Omental fat pad (tissue), 4 donors: Measurements from ENCODE around the gene LARGE1. TPM values are rescaled to one million over a fixed set of nuclear protein-coding genes. Genes with fewer than 3 reads are reported as not detected.

ENCODE experiments used
- ATAC-seq: fragments of 150-250 bp; one replicate; pipeline ENCODE4 v1.9.1; 2016; ENCODE audit warnings: mild to moderate bottlenecking, moderate library complexity; ENCODE audit not compliant: low FRiP score
- DNase-seq: peaks from one replicate; pipeline ENCODE4 v3.0.0-alpha.2; 2019; ENCODE audit warnings: low spot score
- CTCF ChIP-seq, 3 donors: fragments of 450-650 bp; IDR thresholded peaks; one replicate each; pipeline ENCODE4 v1.5.1; 2016 to 2017; ENCODE audit warnings: antibody characterized with exemption in 3 of 3, mild to moderate bottlenecking in 3 of 3, moderate library complexity in 2 of 3
- total RNA-seq, 4 donors: library from RNA; depleted of rRNA; stranded (reverse); fragments of >200 nt; gene quantifications; one replicate each; pipeline ENCODE4 v1.1.0, GENCODE V29; 2016

Gene LARGE1
- total RNA-seq, 4 donors from 2014 or later: 16.5 to 31.2 (median 22.3) TPM

DNA sequence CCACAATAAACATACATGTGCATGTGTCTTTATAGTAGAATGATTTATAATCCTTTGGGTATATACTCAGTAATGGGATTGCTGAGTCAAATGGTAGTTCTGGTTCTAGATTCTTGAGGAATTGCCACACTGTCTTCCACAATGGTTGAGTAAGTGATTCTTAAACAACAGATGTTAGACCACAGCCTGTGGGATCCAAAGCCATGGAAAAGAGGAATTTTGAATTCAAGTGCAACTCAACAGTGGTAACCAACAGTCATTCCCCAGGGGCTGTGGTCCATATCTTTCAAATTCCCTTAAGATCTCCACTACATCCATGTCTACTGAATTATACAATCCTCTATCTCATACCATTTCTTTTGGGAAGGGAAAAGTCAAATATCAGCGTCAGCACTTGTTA is 321.5 kb downstream of the LARGE1 start:
- ATAC-seq: no peak
- TF ChIP-seq CTCF (IDR thresholded peaks at IDR 0.05): no peak
- no peak for DNase-seq

DNA sequence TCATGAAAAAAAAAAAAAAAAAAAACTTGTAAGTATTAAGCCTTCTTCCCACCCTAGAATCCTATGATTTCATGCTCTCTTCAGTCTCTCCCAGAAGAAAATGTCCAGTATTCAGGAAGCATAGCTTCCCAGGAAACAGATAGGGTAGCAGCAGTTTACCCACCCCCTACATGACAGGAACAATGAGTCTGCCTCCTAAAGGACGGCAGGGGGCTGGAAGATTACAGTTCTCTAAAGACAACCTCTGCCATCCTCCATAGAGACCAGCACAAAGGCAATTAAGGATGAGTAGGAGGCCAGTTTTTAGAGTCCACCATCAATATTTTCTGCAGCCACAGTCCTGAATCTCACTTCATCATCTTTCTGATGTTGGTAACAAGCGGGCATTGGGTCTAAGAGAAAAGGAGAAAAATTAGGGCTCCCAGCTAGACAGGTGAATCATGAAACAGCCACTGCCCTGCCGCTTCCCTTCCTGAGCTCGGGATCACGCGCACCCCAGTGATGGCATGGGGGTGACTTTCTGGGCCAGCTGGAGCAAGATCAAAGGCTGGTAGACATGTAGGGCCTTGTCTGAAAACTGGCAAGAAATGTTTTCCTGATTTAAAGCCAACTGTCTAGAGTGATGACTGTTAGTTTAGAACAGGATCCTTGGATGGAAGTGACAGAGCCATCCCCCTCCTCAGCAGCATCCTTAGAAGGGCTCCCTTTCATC is 322.8 kb downstream of the LARGE1 start:
- no peak for DNase-seq
- ATAC-seq: no peak
- no peak for TF ChIP-seq CTCF (IDR thresholded peaks at IDR 0.05)

DNA sequence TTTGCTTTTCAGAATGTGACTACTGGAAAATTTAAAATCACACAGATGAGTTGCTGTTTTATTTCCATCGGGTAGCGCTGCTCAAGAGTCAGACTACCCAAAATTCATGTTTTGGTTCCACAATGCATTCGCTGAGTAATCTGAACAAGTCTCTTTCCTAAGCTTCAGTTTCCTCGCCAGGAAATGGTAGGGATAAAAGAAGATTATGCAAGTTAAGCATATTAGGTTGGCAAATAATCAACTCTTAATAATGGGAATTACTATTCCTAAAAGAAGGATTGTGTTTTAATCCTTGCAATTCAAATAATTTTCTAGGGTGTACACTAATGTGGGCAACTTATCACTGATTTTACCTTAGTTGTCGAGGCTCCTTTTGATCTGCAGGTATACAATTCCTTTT is 326.5 kb downstream of the LARGE1 start:
- TF ChIP-seq CTCF (IDR thresholded peaks at IDR 0.05): no peak
- no peak for DNase-seq
- no peak for ATAC-seq

- TF ChIP-seq CTCF (IDR thresholded peaks at IDR 0.05): no peak
- DNase-seq: no peak
- ATAC-seq: no peak
Observed at GRCh38 chr22:33591946-33592345, 328.3 kb downstream of the LARGE1 start.

DNA sequence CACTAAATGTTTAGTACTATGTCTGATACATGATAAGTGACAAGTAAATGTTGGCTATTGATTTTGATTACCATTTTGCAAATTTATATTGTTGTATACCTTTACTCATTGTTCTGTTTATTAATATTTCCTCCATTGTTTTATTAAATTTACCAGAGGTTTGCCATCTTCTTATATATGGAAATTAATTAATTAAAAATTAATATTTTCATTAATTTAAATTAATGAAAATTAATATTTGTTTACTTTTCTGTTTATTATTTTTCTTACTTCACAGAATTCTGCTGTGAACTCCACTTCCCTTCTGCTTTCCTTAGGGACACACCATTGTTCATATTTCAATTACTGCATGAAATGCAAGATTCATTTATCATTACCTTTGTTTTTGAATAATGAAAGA is 331.0 kb downstream of the LARGE1 start:
- no peak for TF ChIP-seq CTCF (IDR thresholded peaks at IDR 0.05)
- DNase-seq (no peak), ATAC-seq (no peak)

GRCh38 chr22:33588860-33589259 is 331.4 kb downstream of the LARGE1 start:
- ATAC-seq (no peak), DNase-seq (no peak)
- TF ChIP-seq CTCF (IDR thresholded peaks at IDR 0.05): no peak

GRCh38 chr22:33584152-33584551 is 336.1 kb downstream of the LARGE1 start:
- ATAC-seq (no peak), DNase-seq (no peak)
- no peak for TF ChIP-seq CTCF (IDR thresholded peaks at IDR 0.05)
